Astrocyte (in vitro differentiated cells and primary cell): ENCODE results near the gene ZNF516. TPM values are rescaled to one million over a fixed set of nuclear protein-coding genes. Genes with fewer than 3 reads are reported as not detected.
"Not testable (repeated sequence)": the region's sequence is repeated elsewhere in the genome, so short reads cannot be mapped to it uniquely, and the experiment has no call there.

ENCODE experiments used
- DNase-seq: peaks from one replicate; pipeline ENCODE4 v3.0.0-alpha.2; 2010; ENCODE audit warnings: low read depth
- FAIRE-seq: peaks from 2 replicates; lab custom pipeline; 2011; peaks lifted over from hg19 to GRCh38; lab: Jason Lieb, UNC
- H2AFZ ChIP-seq: 2 replicates; pipeline ENCODE4 v1.6.0; 2012; ENCODE audit warnings: low read depth, low read length, inconsistent platforms
- H3K27ac ChIP-seq: 2 replicates; pipeline ENCODE4 v1.5.1; 2011; ENCODE audit warnings: low read depth, low read length, inconsistent platforms
- H3K27me3 ChIP-seq: 2 replicates; pipeline ENCODE4 v1.6.0; 2011; ENCODE audit warnings: low read length, inconsistent platforms; ENCODE audit not compliant: insufficient read depth
- H3K36me3 ChIP-seq: 2 replicates; pipeline ENCODE4 v1.5.1; 2011; ENCODE audit warnings: low read length, inconsistent platforms; ENCODE audit not compliant: insufficient read depth
- H3K4me1 ChIP-seq: 2 replicates; pipeline ENCODE4 v1.5.1; 2011; ENCODE audit warnings: low read length, inconsistent platforms; ENCODE audit not compliant: insufficient read depth
- H3K4me2 ChIP-seq: 2 replicates; pipeline ENCODE4 v1.6.0; 2012; ENCODE audit warnings: low read length, inconsistent platforms
- H3K4me3 ChIP-seq: 2 replicates; pipeline ENCODE4 v1.5.1; 2011; ENCODE audit warnings: low read depth, mild to moderate bottlenecking, low read length, inconsistent platforms; ENCODE audit not compliant: insufficient read depth
- H3K79me2 ChIP-seq: 2 replicates; pipeline ENCODE4 v1.6.0; 2012; ENCODE audit warnings: mild to moderate bottlenecking, low read length, inconsistent platforms; ENCODE audit not compliant: insufficient read depth
- H3K9ac ChIP-seq: 2 replicates; pipeline ENCODE4 v1.6.0; 2012; ENCODE audit warnings: mild to moderate bottlenecking, low read length, inconsistent platforms
- H3K9me3 ChIP-seq: 2 replicates; pipeline ENCODE4 v1.5.1; 2012; ENCODE audit warnings: low read depth, mild to moderate bottlenecking, low read length, inconsistent platforms; ENCODE audit not compliant: insufficient read depth
- H4K20me1 ChIP-seq: 2 replicates; pipeline ENCODE4 v1.6.0; 2012; ENCODE audit warnings: low read length, inconsistent platforms; ENCODE audit not compliant: insufficient read depth
- H3K27ac Mint-ChIP-seq: one replicate; pipeline ENCODE4 v1.8.0; 2021; ENCODE audit warnings: mild to moderate bottlenecking, mixed read lengths; ENCODE audit not compliant: unreplicated experiment
- H3K27me3 Mint-ChIP-seq: one replicate; pipeline ENCODE4 v1.8.0; 2021; ENCODE audit warnings: low read depth, mixed read lengths; ENCODE audit not compliant: unreplicated experiment
- H3K36me3 Mint-ChIP-seq: one replicate; pipeline ENCODE4 v1.8.0; 2021; ENCODE audit warnings: low read depth, mixed read lengths; ENCODE audit not compliant: unreplicated experiment
- H3K4me1 Mint-ChIP-seq: one replicate; pipeline ENCODE4 v1.8.0; 2021; ENCODE audit warnings: low read depth, mixed read lengths; ENCODE audit not compliant: unreplicated experiment
- H3K4me3 Mint-ChIP-seq: one replicate; pipeline ENCODE4 v1.8.0; 2021; ENCODE audit warnings: mild to moderate bottlenecking, moderate library complexity, mixed read lengths; ENCODE audit not compliant: unreplicated experiment
- H3K9me3 Mint-ChIP-seq: one replicate; pipeline ENCODE4 v1.8.0; 2021; ENCODE audit warnings: mild to moderate bottlenecking, mixed read lengths; ENCODE audit not compliant: unreplicated experiment
- EZH2 ChIP-seq: IDR thresholded peaks from 2 replicates; pipeline ENCODE4 v1.6.1; 2012; ENCODE audit warnings: mild to moderate bottlenecking, low read length, inconsistent platforms; ENCODE audit not compliant: insufficient read depth
- total RNA-seq: library from RNA; stranded (reverse); gene quantifications from 2 replicates; pipeline ENCODE4 v1.2.1, GENCODE V29; 2021
- TF ChIP-seq, protein P1 (sequence below): IDR thresholded peaks from 2 replicates; pipeline ENCODE4 v1.5.1; 2011; ENCODE audit warnings: low read depth, mild to moderate bottlenecking, inconsistent platforms, low read length, moderate library complexity; ENCODE audit not compliant: insufficient read depth

ZNF516 gene
- total RNA-seq, 1 donor from 2014 or later: 59.8 TPM

DNA sequence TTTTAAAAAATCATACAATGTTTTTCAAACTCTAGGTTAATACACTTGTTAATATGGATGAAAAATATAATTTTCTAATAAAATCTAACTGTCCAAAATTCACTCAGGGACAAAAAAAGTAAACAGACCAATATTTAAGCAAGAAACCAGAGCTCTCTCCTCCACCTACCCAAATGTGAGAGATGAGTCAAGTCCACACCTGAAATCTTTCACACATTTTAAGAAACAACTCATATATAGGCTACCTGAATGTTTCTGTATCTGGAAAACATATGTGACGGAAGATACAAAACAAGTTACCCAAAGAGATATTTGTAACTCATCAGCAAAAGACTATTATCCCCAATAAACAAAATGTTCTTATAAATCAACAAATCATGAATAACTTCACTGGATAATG is 20.2 kb downstream of the ZNF516 start:
- H3K4me2 ChIP-seq: no peak overlapping the region
- Mint-ChIP-seq H3K4me3 (no peak overlapping the region), H3K27ac (peak overlapping the region; percentile 20), H3K9me3 (no peaks in the 10 kb centered on the region), H3K27me3 (no peaks in the 10 kb centered on the region), H3K36me3 (peaks cover 3% of the 10 kb centered on the region), H3K4me1 (peaks cover 30% of the 10 kb centered on the region)
- no peak for DNase-seq
- H3K4me1 ChIP-seq: peaks cover 25% of the 10 kb centered on the region
- H3K9ac ChIP-seq: no peak overlapping the region
- H4K20me1 ChIP-seq: peaks cover 26% of the 10 kb centered on the region
- no peaks in the 10 kb centered on the region for H3K27me3 ChIP-seq
- H2AFZ ChIP-seq: no peak overlapping the region
- no peak overlapping the region for H3K4me3 ChIP-seq
- FAIRE-seq: no peak
- H3K36me3 ChIP-seq: no peaks in the 10 kb centered on the region
- H3K27ac ChIP-seq: no peak overlapping the region
- no peak for TF ChIP-seq EZH2
- TF ChIP-seq, protein P1, sequence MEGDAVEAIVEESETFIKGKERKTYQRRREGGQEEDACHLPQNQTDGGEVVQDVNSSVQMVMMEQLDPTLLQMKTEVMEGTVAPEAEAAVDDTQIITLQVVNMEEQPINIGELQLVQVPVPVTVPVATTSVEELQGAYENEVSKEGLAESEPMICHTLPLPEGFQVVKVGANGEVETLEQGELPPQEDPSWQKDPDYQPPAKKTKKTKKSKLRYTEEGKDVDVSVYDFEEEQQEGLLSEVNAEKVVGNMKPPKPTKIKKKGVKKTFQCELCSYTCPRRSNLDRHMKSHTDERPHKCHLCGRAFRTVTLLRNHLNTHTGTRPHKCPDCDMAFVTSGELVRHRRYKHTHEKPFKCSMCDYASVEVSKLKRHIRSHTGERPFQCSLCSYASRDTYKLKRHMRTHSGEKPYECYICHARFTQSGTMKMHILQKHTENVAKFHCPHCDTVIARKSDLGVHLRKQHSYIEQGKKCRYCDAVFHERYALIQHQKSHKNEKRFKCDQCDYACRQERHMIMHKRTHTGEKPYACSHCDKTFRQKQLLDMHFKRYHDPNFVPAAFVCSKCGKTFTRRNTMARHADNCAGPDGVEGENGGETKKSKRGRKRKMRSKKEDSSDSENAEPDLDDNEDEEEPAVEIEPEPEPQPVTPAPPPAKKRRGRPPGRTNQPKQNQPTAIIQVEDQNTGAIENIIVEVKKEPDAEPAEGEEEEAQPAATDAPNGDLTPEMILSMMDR: no peak
- H3K79me2 ChIP-seq: peaks cover 78% of the 10 kb centered on the region
- H3K9me3 ChIP-seq: no peaks in the 10 kb centered on the region

DNA sequence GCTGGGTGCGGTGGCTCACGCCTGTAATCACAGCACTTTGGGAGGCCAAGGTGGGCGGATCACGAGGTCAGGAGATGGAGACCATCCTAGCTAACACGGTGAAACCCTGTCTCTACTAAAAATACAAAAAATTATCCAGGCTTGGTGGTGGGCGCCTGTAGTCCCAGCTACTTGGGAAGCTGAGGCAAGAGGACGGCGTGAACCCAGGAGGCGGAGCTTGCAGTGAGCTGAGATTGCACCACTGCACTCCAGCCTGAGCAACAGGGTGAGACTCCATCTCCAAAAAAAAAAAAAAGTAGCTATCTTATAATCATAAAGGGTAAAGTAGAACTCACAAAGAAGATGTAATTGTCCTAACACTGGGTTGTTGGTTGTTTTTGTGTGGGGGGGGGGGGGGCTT is 21.5 kb downstream of the ZNF516 start:
- not testable (repeated sequence) for H3K9me3 Mint-ChIP-seq, DNase-seq, H3K36me3 Mint-ChIP-seq, H3K4me3 Mint-ChIP-seq, H2AFZ ChIP-seq, H3K9ac ChIP-seq, H3K27me3 Mint-ChIP-seq, H3K4me2 ChIP-seq, H3K4me3 ChIP-seq, H3K27ac ChIP-seq, H3K27me3 ChIP-seq, H3K27ac Mint-ChIP-seq, FAIRE-seq, H3K36me3 ChIP-seq, H3K9me3 ChIP-seq
- Histone ChIP-seq H3K4me1 (peaks cover 25% of the 10 kb centered on the region), H4K20me1 (peaks cover 24% of the 10 kb centered on the region), H3K79me2 (peaks cover 77% of the 10 kb centered on the region)
- peaks cover 30% of the 10 kb centered on the region for H3K4me1 Mint-ChIP-seq

DNA sequence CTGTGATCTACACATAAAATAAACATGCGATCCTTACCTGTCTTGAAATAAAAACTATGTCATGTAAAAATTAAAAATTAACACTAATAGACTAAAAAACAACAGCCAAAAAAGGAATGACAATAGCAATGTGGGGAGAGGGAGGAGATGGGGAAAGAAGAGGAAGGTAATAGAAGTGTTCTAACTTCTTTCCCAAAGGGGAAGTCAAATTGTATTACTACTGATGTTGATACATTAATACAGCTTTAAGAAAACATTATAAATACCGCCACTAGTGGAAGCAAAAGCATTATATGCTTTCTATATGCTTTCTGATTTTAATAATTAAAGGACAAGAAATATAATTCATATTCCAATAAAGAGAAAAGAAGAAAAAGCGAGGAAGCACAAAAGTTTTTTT is 22.2 kb downstream of the ZNF516 start:
- Mint-ChIP-seq H3K4me3 (no peak overlapping the region), H3K36me3 (peaks cover 3% of the 10 kb centered on the region), H3K4me1 (peaks cover 30% of the 10 kb centered on the region), H3K27me3 (no peaks in the 10 kb centered on the region), H3K27ac (no peak overlapping the region), H3K9me3 (no peaks in the 10 kb centered on the region)
- Histone ChIP-seq H3K36me3 (no peaks in the 10 kb centered on the region), H3K27me3 (no peaks in the 10 kb centered on the region), H3K9ac (no peak overlapping the region), H3K4me2 (no peak overlapping the region), H4K20me1 (peaks cover 29% of the 10 kb centered on the region), H3K79me2 (peaks cover 79% of the 10 kb centered on the region), H3K27ac (no peak overlapping the region), H2AFZ (no peak overlapping the region), H3K4me3 (no peak overlapping the region), H3K4me1 (peaks cover 25% of the 10 kb centered on the region), H3K9me3 (no peaks in the 10 kb centered on the region)
- DNase-seq: no peak
- FAIRE-seq: no peak
- no peak for TF ChIP-seq EZH2
- TF ChIP-seq, protein P1: no peak
